ENCODE results near the gene TXNDC17.

DNA sequence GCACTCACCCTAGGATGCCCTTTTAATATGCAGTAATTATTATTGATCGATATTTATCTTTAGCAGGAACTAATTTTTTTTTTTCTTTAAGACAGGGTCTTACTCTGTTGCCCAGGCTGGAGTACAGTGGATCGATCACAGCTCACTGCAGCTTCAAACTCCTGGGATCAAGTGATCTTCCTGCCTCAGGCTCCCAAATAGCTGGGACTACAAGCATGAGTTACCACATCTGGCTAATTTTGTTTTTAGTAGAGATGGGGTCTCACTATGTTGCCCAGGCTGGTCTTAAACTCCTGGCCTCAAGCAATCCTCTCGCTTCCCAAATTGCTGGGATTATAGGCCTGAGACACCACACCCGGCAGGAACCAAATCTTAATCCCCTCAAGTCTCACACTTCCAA lies 29.6 kb upstream of the TXNDC17 start:
- TF ChIP-seq YY1 (IDR thresholded peaks at IDR 0.05; ENCODE audit: insufficient read depth, insufficient read length) (no peak), ZNF274 (IDR thresholded peaks at IDR 0.05; ENCODE audit: low read depth, low read length) (no peak), SUZ12 (IDR thresholded peaks at IDR 0.05; ENCODE audit: extremely low read depth, insufficient read depth, insufficient read length) (no peak)

All from NT2/D1 (cell line).